HG02884 (cell line): ENCODE data around the gene PAPOLA.

Experiments used
- ATAC-seq: cut with Tn5 transposase; IDR thresholded peaks from one replicate; pipeline ENCODE4 v1.9.1; 2021; ENCODE audit warnings: mild to moderate bottlenecking, moderate library complexity; ENCODE audit not compliant: unreplicated experiment

Gene PAPOLA

GRCh38 chr14:96564389-96564788, 62.2 kb downstream of the PAPOLA start:
- ATAC-seq, result no peak

- ATAC-seq, result no peak
Measured at GRCh38 chr14:96565811-96566210, 63.6 kb downstream of the PAPOLA start.

GRCh38 chr14:96567289-96567899, 65.2 kb downstream of the PAPOLA start:
- ATAC-seq, result no peak

- no peak for ATAC-seq
Measured at GRCh38 chr14:96568621-96569020, 66.4 kb downstream of the PAPOLA start.

GRCh38 chr14:96571311-96571710, 69.1 kb downstream of the PAPOLA start:
- no peak for ATAC-seq

- ATAC-seq, result no peak
Measured at GRCh38 chr14:96573473-96574100, 71.4 kb downstream of the PAPOLA start.

GRCh38 chr14:96574171-96574632, 72.0 kb downstream of the PAPOLA start:
- no peak for ATAC-seq

- ATAC-seq, result no peak
Measured at GRCh38 chr14:96574633-96575632, 72.8 kb downstream of the PAPOLA start.

GRCh38 chr14:96576359-96576758, 74.2 kb downstream of the PAPOLA start:
- peak; percentile 28 for ATAC-seq

- ATAC-seq, result no peak
Measured at GRCh38 chr14:96576937-96577336, 74.8 kb downstream of the PAPOLA start.

- no peak for ATAC-seq
Measured at GRCh38 chr14:96578619-96579018, 76.4 kb downstream of the PAPOLA start.

GRCh38 chr14:96579358-96579757, 77.2 kb downstream of the PAPOLA start:
- ATAC-seq, result no peak

GRCh38 chr14:96579855-96580254, 77.7 kb downstream of the PAPOLA start:
- ATAC-seq, result no peak

- no peak for ATAC-seq
Measured at GRCh38 chr14:96580566-96580965, 78.4 kb downstream of the PAPOLA start.

- no peak for ATAC-seq
Measured at GRCh38 chr14:96581026-96581425, 78.8 kb downstream of the PAPOLA start.

GRCh38 chr14:96581902-96582301, 79.7 kb downstream of the PAPOLA start:
- no peak for ATAC-seq

- no peak for ATAC-seq
Measured at GRCh38 chr14:96582411-96582961, 80.3 kb downstream of the PAPOLA start.

GRCh38 chr14:96582995-96583394, 80.8 kb downstream of the PAPOLA start:
- no peak for ATAC-seq

GRCh38 chr14:96583569-96584041, 81.4 kb downstream of the PAPOLA start:
- ATAC-seq, result no peak

GRCh38 chr14:96584199-96584906, 82.2 kb downstream of the PAPOLA start:
- ATAC-seq, result no peak
